GM18499 (cell line): Measurements from ENCODE around the gene GVQW3.

Experiments used
- ATAC-seq: cut with Tn5 transposase; IDR thresholded peaks from one replicate; pipeline ENCODE4 v1.9.1; 2021; ENCODE audit warnings: moderate number of reproducible peaks; ENCODE audit not compliant: insufficient read depth, unreplicated experiment

The GVQW3 gene

DNA sequence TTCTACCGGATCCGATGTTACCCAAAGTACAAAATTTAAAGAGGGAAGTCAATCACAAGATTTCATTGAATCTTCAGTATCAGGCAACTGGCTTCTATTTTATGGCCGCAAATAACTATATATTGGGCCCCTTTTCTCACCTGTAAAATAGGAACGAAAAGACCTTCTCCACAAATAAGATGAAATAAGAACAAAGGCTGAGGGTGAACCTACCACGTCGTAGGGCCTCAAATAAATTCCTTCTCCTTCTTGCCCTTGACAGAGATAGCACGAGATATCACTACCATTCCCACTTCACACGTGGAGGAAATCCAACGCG is 62.9 kb downstream of the GVQW3 start:
- no peak for ATAC-seq

DNA sequence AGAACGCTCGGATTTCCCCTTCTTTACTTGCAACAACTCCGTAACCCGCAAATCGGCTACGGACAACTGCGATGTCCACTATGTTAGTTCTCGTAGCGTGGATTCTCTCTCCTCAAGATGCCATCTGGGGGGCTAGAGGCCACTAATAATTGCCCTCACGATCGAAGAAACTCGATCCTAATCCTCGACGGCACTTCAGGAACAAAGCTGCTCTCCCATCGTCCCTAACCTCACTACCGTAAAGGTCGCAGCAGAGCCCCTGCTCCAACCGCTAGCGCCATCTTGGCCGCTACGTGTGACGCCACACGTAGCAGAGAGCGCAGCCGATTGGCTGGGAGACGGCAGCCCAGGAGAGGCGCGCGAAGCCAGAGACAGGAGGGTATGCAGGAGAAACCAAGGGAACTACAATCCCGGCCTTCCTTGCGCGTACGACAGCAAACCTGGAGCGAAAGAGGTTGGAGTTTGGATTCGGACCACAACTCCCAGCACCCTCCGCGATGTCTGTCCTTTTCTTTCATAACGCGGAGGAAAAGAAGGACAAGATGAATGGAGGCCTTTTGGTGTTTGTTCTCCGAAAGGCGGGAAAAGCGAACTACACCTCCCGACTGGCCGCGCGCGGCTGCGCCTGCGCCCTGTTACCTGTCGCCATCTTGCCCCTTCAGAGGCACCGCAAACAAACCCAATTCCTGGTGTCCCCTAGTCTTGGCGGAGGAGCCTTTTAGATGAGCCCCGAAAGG is 63.4 kb downstream of the GVQW3 start, which contains the start of gene EMSY:
Gene EMSY (plus strand): TSS at position 635 of the 737 bp plus-strand sequence. CDS start 1,921 bp downstream, outside the sequence.
- peak; percentile 77 for ATAC-seq

- ATAC-seq, result no peak
Observed at GRCh38 chr11:76445121-76446084, 64.3 kb downstream of the GVQW3 start.

DNA sequence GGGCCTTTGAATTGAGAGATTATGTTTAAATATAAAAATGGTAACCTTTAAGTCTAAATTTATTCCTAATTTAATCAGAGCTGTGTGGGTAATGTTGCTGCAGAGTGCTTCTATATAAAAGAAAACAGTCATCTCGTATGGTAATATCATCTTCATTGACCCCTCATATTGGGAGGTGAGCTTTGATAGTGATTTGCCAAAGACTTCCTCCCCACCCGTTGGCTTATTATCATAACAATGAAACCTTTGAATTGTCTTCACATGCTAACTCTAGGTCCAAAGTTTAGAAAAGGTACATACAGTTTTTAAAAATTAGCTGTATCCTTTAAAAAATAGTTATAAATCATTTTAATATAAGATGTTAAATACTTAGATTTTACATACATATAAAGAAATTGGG is 67.4 kb downstream of the GVQW3 start:
- ATAC-seq, result no peak

DNA sequence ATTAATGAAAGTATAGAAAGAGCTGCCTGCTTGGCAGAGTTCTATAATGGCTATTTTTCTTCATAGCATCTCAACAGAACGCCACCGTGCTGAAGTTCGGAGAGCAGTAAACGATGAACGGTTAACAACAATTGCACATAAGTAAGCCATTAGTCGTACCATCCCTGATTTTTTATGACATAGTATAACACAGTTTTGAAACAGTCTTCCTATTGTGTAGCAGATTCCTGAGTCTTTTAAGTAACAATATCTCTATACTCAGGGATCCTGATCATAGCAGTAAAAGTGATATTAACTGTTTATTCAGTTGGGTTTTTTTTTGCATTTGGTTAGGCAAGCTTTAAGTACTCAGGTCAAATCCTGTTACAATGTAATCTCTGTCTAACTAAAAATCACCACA is 72.1 kb downstream of the GVQW3 start:
- no peak for ATAC-seq

DNA sequence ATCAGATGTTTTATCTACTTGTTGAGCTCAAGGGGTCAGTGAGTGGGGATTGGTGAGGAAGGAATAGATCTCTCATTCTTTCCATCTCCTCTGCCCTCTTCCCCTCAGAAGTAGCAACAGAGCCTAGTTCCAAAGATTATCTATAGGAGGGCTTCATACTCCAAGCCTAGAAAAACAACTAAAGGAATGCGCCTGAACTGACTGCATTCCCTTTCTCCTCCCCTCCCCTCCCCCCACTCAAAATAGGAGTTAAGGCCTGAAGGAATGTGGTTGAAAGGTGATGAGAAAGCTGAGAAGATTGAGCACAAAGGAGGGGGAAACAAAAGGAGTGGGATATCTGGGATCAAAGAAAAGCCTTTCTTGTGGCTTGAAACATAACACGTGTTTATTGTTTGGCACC is 74.2 kb downstream of the GVQW3 start:
- ATAC-seq, result no peak

GRCh38 chr11:76455931-76456330 is 74.8 kb downstream of the GVQW3 start:
- no peak for ATAC-seq

GRCh38 chr11:76456571-76456970 is 75.4 kb downstream of the GVQW3 start:
- ATAC-seq, result no peak
